HCT116 (cell line): ENCODE data around the gene CCL1. TPM values are rescaled to one million over a fixed set of nuclear protein-coding genes. Genes with fewer than 3 reads are reported as not detected.

Experiments
- ATAC-seq: fragments of 200-7000 bp; cut with Tn5 transposase; 2 replicates; pipeline ENCODE4 v1.9.1; 2020; ENCODE audit warnings: mild to moderate bottlenecking, moderate library complexity
- BruUV-seq: library from RNA; stranded (reverse); fragments of 400-500 nt; replicated peaks from 2 replicates; lab custom pipeline; 2021; lab: Mats Ljungman, UMichigan
- CTCF ChIA-PET: fragments of 300-600 bp; sonication (Branson Sonifier 250); formaldehyde crosslinking; loops from one replicate; lab custom pipeline; 2021; ENCODE audit warnings: antibody characterized with exemption; lab: Charles Lee
- POLR2A ChIA-PET: fragments of 300-600, 350-600 bp; sonication (Branson Sonifier 250); formaldehyde crosslinking; loops from one replicate; lab custom pipeline; 2021; ENCODE audit warnings: antibody characterized with exemption; lab: Charles Lee
- RAD21 ChIA-PET, 2 experiments: fragments of 300-600 bp; sonication (Branson Sonifier 250); formaldehyde crosslinking; loops; one replicate each; lab custom pipeline; 2023; ENCODE audit warnings: low total read pairs in 2 of 2; ENCODE audit not compliant: uncharacterized antibody in 2 of 2, unreplicated experiment in 2 of 2, low non-redundant PET in 1 of 2; lab: Charles Lee
- DNase-seq: peaks from one replicate; pipeline ENCODE4 v3.0.0-alpha.2; 2010; ENCODE audit warnings: low read depth, low spot score
- H2AFZ ChIP-seq: fragments of 200-600 bp; shearing (Covaris generic), sonication (generic); 2 replicates; pipeline ENCODE4 v1.6.1; 2017; ENCODE audit warnings: low read depth, mixed run types, mixed read lengths, antibody characterized with exemption, low read length; ENCODE audit not compliant: poor library complexity, severe bottlenecking
- H3K27ac ChIP-seq: 2 replicates; pipeline ENCODE4 v1.5.1; 2012; ENCODE audit warnings: low read depth, low read length
- H3K27me3 ChIP-seq: fragments of 200-600 bp; sonication (generic); 2 replicates; pipeline ENCODE4 v1.6.1; 2016; ENCODE audit warnings: mixed run types, low read length, mixed read lengths; ENCODE audit not compliant: insufficient read depth
- H3K36me3 ChIP-seq, 2 experiments: fragments of 200-500 bp in 1 of 2; fragments of 200-600 bp in 1 of 2; sonication (Bioruptor generic) in 1 of 2; sonication (generic) in 1 of 2; 2 replicates each; pipeline versions ENCODE4 v1.5.1 to v1.6.1; 2014 to 2016; ENCODE audit warnings: low read length in 2 of 2, inconsistent platforms in 1 of 2, mixed read lengths in 1 of 2, mixed run types in 1 of 2; ENCODE audit not compliant: insufficient read depth in 2 of 2, control insufficient read depth in 1 of 2
- H3K4me1 ChIP-seq, 2 experiments: fragments of 200-600 bp in 1 of 2; sonication (generic) in 1 of 2; 2 replicates each; pipeline versions ENCODE4 v1.5.1 to v1.6.1; 2012 to 2017; ENCODE audit warnings: low read length in 2 of 2, inconsistent platforms in 1 of 2, mild to moderate bottlenecking in 1 of 2, mixed read lengths in 1 of 2, mixed run types in 1 of 2, moderate library complexity in 1 of 2; ENCODE audit not compliant: insufficient read depth in 2 of 2, control insufficient read depth in 1 of 2
- H3K4me2 ChIP-seq: fragments of 200-600 bp; sonication (generic); 2 replicates; pipeline ENCODE4 v1.6.1; 2017; ENCODE audit warnings: mixed run types, low read length, mixed read lengths
- H3K4me3 ChIP-seq, 2 experiments: fragments of 200-600 bp in 1 of 2; sonication (generic) in 1 of 2; replicated peaks in 1 of 2; 2 replicates each; pipeline ENCODE4 v1.5.1; 2011 to 2016; ENCODE audit warnings: low read length in 2 of 2, control low read depth in 1 of 2, low read depth in 1 of 2, mild to moderate bottlenecking in 1 of 2, mixed read lengths in 1 of 2, mixed run types in 1 of 2
- H3K79me2 ChIP-seq: fragments of 200-600 bp; sonication (generic); 2 replicates; pipeline ENCODE4 v1.6.1; 2017; ENCODE audit warnings: mild to moderate bottlenecking, mixed run types, low read length, moderate library complexity, mixed read lengths; ENCODE audit not compliant: insufficient read depth
- H3K9ac ChIP-seq: fragments of 200-600 bp; sonication (generic); 2 replicates; pipeline ENCODE4 v1.6.1; 2016; ENCODE audit warnings: low read length, mixed read lengths
- H3K9me2 ChIP-seq: fragments of 200-600 bp; sonication (generic), shearing (Covaris generic); 2 replicates; pipeline ENCODE4 v1.6.1; 2017; ENCODE audit warnings: mixed run types, mild to moderate bottlenecking, moderate library complexity; ENCODE audit not compliant: insufficient read depth
- H3K9me3 ChIP-seq, 2 experiments: fragments of 200-500 bp in 1 of 2; fragments of 200-600 bp in 1 of 2; sonication (Bioruptor generic) in 1 of 2; sonication (generic) in 1 of 2; 2 replicates each; pipeline ENCODE4 v1.6.1; 2014 to 2017; ENCODE audit warnings: low read length in 2 of 2, mixed read lengths in 2 of 2, inconsistent platforms in 1 of 2, low read depth in 1 of 2, mild to moderate bottlenecking in 1 of 2, mixed run types in 1 of 2, moderate library complexity in 1 of 2; ENCODE audit not compliant: control insufficient read depth in 1 of 2, insufficient read depth in 1 of 2
- H4K20me1 ChIP-seq: fragments of 200-600 bp; sonication (generic), shearing (Covaris generic); 2 replicates; pipeline ENCODE4 v1.6.1; 2017; ENCODE audit warnings: mixed run types, mild to moderate bottlenecking, moderate library complexity; ENCODE audit not compliant: insufficient read depth
- EGR1 ChIP-seq: IDR thresholded peaks from 2 replicates; pipeline ENCODE4 v1.6.1; 2012; ENCODE audit warnings: low read depth
- EZH2 ChIP-seq: fragments of 200-600 bp; sonication (generic); IDR thresholded peaks from 2 replicates; pipeline ENCODE4 v1.6.1; 2017; ENCODE audit warnings: antibody characterized with exemption, mixed run types
- EZH2phosphoT487 ChIP-seq: fragments of 200-600 bp; IDR thresholded peaks from 2 replicates; pipeline ENCODE4 v1.6.1; 2018; ENCODE audit warnings: antibody characterized with exemption, borderline replicate concordance
- POLR2A ChIP-seq: IDR thresholded peaks from 2 replicates; pipeline ENCODE4 v1.7.0; 2011; ENCODE audit warnings: borderline replicate concordance; ENCODE audit not compliant: insufficient read depth, insufficient read length; ENCODE audit errors: extremely low read depth
- POLR2AphosphoS5 ChIP-seq: IDR thresholded peaks from 2 replicates; pipeline ENCODE4 v1.6.1; 2011; ENCODE audit warnings: mild to moderate bottlenecking, low read depth, low read length, moderate library complexity
- SIN3A ChIP-seq: IDR thresholded peaks from 2 replicates; pipeline ENCODE4 v1.6.1; 2012; ENCODE audit warnings: low read depth
- SP1 ChIP-seq: IDR thresholded peaks from 2 replicates; pipeline ENCODE4 v1.6.1; 2012; ENCODE audit warnings: low read depth
- TCF7L2 ChIP-seq: IDR thresholded peaks from 2 replicates; pipeline ENCODE4 v1.7.0; 2011; ENCODE audit warnings: borderline replicate concordance, inconsistent platforms; ENCODE audit not compliant: insufficient read depth, insufficient read length; ENCODE audit errors: extremely low read depth
- YY1 ChIP-seq: IDR thresholded peaks from 2 replicates; pipeline ENCODE4 v1.6.1; 2011; ENCODE audit warnings: low read length, low read depth, moderate library complexity, mild to moderate bottlenecking; ENCODE audit not compliant: insufficient replicate concordance; ENCODE audit errors: extremely low read depth
- intact Hi-C: fragments of 100-400 bp; cut with micrococcal nuclease; formaldehyde crosslinking; loops from 2 replicates; pipeline ENCODE4 v1.10.0; 2022
- total RNA-seq: library from RNA; stranded (reverse); gene quantifications from one replicate; pipeline ENCODE4 v1.2.1, GENCODE V29; 2021; ENCODE audit not compliant: unreplicated experiment
- TF ChIP-seq, protein P1 (sequence below): IDR thresholded peaks from 2 replicates; pipeline ENCODE4 v1.6.1; 2012; ENCODE audit warnings: low read depth
- TF ChIP-seq, protein P2 (sequence below): IDR thresholded peaks from 2 replicates; pipeline ENCODE4 v1.6.1; 2011; ENCODE audit warnings: mild to moderate bottlenecking, low read length, moderate library complexity; ENCODE audit not compliant: insufficient replicate concordance; ENCODE audit errors: extremely low read depth
- TF ChIP-seq, protein P3 (sequence below): IDR thresholded peaks from 2 replicates; pipeline ENCODE4 v1.6.1; 2012

Gene CCL1
- total RNA-seq, 1 experiment from 2014 or later: not detected

DNA sequence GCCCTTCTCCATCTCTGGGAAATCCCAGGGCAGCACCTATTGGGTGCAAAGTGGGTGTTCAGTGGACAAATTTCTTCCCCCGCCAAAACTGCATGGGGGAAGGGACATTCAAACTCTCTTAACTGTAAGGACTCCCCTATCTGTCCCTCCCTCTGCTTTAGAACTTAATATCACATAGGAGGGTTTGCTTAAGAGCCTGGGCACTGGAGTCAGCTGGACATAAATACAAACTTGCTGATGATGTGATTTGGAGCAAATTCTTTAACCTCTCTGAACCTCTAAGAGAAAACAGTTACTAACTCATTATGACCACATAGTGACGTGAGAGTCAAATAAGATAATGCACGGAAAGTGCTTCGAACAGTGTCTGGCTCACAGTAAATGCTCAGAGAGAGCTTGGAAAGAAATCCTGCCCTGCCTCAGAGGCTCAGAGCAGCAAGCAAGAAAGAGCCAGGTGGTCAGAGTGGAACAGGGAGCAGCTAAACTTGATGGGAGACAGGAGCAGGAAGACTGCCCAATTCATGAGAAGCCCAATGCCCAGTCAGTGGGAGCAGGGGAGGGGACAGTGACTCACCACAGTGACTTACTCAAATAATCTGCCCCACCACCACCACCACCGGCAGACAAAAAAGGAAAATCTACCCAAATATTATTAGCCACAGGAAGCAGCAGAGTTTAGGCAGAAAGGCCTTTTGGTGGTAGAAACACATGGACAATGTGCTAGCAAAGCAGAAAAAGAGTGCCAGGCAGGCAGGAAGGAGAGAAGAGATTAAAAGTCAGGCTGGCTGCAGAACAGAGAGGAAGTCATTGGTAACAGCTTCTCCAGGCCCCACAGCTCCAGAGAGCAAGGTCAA lies 23.9 kb upstream of the CCL1 start:
- H3K9me3 ChIP-seq: no peaks in the 10 kb centered on the region
- no peaks in the 10 kb centered on the region for H3K79me2 ChIP-seq
- CTCF ChIA-PET: no interaction called here
- no peak overlapping the region for H3K4me2 ChIP-seq
- POLR2A ChIA-PET: no interaction called here
- no peak overlapping the region for H3K4me3 ChIP-seq
- TF ChIP-seq EGR1 (no peak), TCF7L2 (no peak), YY1 (no peak), POLR2AphosphoS5 (no peak), SIN3A (no peak), SP1 (no peak), POLR2A (no peak), EZH2 (no peak)
- no peaks in the 10 kb centered on the region for H4K20me1 ChIP-seq
- H3K36me3 ChIP-seq: no peaks in the 10 kb centered on the region
- no peak overlapping the region for H3K9ac ChIP-seq
- no peak overlapping the region for H3K27ac ChIP-seq
- H3K9me2 ChIP-seq: no peaks in the 10 kb centered on the region
- RAD21 ChIA-PET: no interaction called here
- BruUV-seq: no TSS peak
- DNase-seq: no peak
- no peak overlapping the region for H2AFZ ChIP-seq
- H3K27me3 ChIP-seq: peaks cover 52% of the 10 kb centered on the region
- intact Hi-C loops: loop anchor here (10.0 kb wide), 1 partner anchor 62 kb away; no protein-coding TSS in a partner anchor
- no peaks in the 10 kb centered on the region for H3K4me1 ChIP-seq
- no peak for ATAC-seq

DNA sequence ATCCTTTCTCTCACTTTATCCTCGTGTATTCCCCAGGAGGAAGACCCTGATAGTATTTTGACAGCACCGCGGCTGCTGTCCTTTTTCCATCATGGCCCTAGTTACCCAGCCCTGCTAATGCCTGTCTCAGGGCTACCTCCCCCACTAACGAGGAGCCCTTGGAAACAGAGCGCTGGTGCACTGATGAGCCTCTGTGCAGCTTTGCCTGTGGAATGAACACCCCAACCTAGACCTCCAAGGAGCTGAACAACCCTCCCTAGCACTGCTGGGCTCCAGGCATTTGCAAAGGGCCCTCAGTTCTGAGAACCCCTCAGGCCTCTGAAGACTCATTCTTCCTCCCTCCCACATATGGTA lies 23.3 kb upstream of the CCL1 start:
- no peak overlapping the region for H3K4me3 ChIP-seq
- ChIA-PET POLR2A (no interaction called here), CTCF (no interaction called here), RAD21 (no interaction called here)
- peaks cover 46% of the 10 kb centered on the region for H3K27me3 ChIP-seq
- H3K79me2 ChIP-seq: no peaks in the 10 kb centered on the region
- no peaks in the 10 kb centered on the region for H3K4me1 ChIP-seq
- no peaks in the 10 kb centered on the region for H4K20me1 ChIP-seq
- no peak for DNase-seq
- no peaks in the 10 kb centered on the region for H3K9me3 ChIP-seq
- H3K27ac ChIP-seq: no peak overlapping the region
- no peaks in the 10 kb centered on the region for H3K36me3 ChIP-seq
- no TSS peak for BruUV-seq
- no peak for ATAC-seq
- H3K9me2 ChIP-seq: no peaks in the 10 kb centered on the region
- intact Hi-C loops: loop anchor here (10.0 kb wide), 1 partner anchor 62 kb away; no protein-coding TSS in a partner anchor
- H3K9ac ChIP-seq: no peak overlapping the region
- H2AFZ ChIP-seq: no peak overlapping the region
- H3K4me2 ChIP-seq: no peak overlapping the region
- TF ChIP-seq POLR2AphosphoS5 (no peak), YY1 (no peak), POLR2A (no peak), TCF7L2 (no peak), EZH2phosphoT487 (no peak), EGR1 (no peak)
- TF ChIP-seq, protein P1, sequence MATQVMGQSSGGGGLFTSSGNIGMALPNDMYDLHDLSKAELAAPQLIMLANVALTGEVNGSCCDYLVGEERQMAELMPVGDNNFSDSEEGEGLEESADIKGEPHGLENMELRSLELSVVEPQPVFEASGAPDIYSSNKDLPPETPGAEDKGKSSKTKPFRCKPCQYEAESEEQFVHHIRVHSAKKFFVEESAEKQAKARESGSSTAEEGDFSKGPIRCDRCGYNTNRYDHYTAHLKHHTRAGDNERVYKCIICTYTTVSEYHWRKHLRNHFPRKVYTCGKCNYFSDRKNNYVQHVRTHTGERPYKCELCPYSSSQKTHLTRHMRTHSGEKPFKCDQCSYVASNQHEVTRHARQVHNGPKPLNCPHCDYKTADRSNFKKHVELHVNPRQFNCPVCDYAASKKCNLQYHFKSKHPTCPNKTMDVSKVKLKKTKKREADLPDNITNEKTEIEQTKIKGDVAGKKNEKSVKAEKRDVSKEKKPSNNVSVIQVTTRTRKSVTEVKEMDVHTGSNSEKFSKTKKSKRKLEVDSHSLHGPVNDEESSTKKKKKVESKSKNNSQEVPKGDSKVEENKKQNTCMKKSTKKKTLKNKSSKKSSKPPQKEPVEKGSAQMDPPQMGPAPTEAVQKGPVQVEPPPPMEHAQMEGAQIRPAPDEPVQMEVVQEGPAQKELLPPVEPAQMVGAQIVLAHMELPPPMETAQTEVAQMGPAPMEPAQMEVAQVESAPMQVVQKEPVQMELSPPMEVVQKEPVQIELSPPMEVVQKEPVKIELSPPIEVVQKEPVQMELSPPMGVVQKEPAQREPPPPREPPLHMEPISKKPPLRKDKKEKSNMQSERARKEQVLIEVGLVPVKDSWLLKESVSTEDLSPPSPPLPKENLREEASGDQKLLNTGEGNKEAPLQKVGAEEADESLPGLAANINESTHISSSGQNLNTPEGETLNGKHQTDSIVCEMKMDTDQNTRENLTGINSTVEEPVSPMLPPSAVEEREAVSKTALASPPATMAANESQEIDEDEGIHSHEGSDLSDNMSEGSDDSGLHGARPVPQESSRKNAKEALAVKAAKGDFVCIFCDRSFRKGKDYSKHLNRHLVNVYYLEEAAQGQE: no peak
- TF ChIP-seq, protein P2, sequence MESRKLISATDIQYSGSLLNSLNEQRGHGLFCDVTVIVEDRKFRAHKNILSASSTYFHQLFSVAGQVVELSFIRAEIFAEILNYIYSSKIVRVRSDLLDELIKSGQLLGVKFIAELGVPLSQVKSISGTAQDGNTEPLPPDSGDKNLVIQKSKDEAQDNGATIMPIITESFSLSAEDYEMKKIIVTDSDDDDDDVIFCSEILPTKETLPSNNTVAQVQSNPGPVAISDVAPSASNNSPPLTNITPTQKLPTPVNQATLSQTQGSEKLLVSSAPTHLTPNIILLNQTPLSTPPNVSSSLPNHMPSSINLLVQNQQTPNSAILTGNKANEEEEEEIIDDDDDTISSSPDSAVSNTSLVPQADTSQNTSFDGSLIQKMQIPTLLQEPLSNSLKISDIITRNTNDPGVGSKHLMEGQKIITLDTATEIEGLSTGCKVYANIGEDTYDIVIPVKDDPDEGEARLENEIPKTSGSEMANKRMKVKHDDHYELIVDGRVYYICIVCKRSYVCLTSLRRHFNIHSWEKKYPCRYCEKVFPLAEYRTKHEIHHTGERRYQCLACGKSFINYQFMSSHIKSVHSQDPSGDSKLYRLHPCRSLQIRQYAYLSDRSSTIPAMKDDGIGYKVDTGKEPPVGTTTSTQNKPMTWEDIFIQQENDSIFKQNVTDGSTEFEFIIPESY: no peak
- TF ChIP-seq, protein P3, sequence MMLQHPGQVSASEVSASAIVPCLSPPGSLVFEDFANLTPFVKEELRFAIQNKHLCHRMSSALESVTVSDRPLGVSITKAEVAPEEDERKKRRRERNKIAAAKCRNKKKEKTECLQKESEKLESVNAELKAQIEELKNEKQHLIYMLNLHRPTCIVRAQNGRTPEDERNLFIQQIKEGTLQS: no peak
